ENCODE data around the gene PIK3R6. TPM values are rescaled to one million over a fixed set of nuclear protein-coding genes. Genes with fewer than 3 reads are reported as not detected.
A peak's percentile ranks its signal among the peaks of the same experiment; 100 is the strongest.

Gene PIK3R6
- total and polyA plus RNA-seq, 2 of the 13 experiments (the other 11 are each of a cell fraction or from before 2014, with no cell fraction given): not detected

GRCh38 chr17:8754890-8755289, 112.6 kb downstream of the PIK3R6 start:
- FAIRE-seq (no peak), DNase-seq (ENCODE audit: low spot score) (no peak), ATAC-seq (no peak)
- intact Hi-C loops (cut with micrococcal nuclease; ENCODE audit: unreplicated experiment) (loop anchor here (1.0 kb wide), 1 partner anchor 33 kb away; no protein-coding TSS in a partner anchor), in situ Hi-C loops (cut with HindIII; ENCODE audit: extremely low pct_ligation_motif_present, low pct_unique_long_range_greater_than_20kb) (no loop called here)
- ChIA-PET POLR2A (no interaction called here), CTCF (ENCODE audit: low intra/inter-chr PET ratio, low total read pairs) (no interaction called here)
- Histone ChIP-seq H3K36me3 (replicated peaks in 1 of 2; ENCODE audit: control insufficient read depth in 1 of 2, insufficient read depth in 2 of 2, low read length in 2 of 2) (no peaks in the 10 kb centered on the region), H3K79me2 (ENCODE audit: insufficient read depth, low read length) (no peaks in the 10 kb centered on the region), H3K27ac (ENCODE audit: extremely low read length, insufficient read depth, low read length) (no peak overlapping the region), H3K4me1 (ENCODE audit: insufficient read depth, low read length) (no peaks in the 10 kb centered on the region), H3K4me2 (ENCODE audit: low read depth, low read length) (no peak overlapping the region), H3K9ac (ENCODE audit: insufficient read depth, low read depth, low read length) (no peak overlapping the region), H3K4me3 (replicated peaks in 1 of 3; ENCODE audit: insufficient read depth in 1 of 3, low read depth in 2 of 3, low read length in 3 of 3) (no peak overlapping the region), H3K27me3 (ENCODE audit: control insufficient read depth in 1 of 2, insufficient read depth in 2 of 2, low read length in 2 of 2) (peaks cover 8 to 58% of the 10 kb centered on the region in 2 experiments), H4K20me1 (ENCODE audit: insufficient read depth, low read length) (no peaks in the 10 kb centered on the region), H3K9me3 (ENCODE audit: low read length) (no peaks in the 10 kb centered on the region), H2AFZ (ENCODE audit: low read length) (no peak overlapping the region)
- 2% methylated on average over 8 of the region's 8 CpGs for WGBS (ENCODE audit: low lambda C conversion rate)
- TF ChIP-seq NKX3-1 (CRISPR knock-in tag; IDR thresholded peaks at IDR 0.05) (no peak), RCOR2 (CRISPR knock-in tag; IDR thresholded peaks at IDR 0.05) (no peak), RFX3 (CRISPR knock-in tag; IDR thresholded peaks at IDR 0.05) (no peak), TMF1 (CRISPR knock-in tag; IDR thresholded peaks at IDR 0.05; ENCODE audit: low read depth) (no peak), ARID2 (CRISPR knock-in tag; IDR thresholded peaks at IDR 0.05; ENCODE audit: borderline replicate concordance) (no peak), ZNF652 (CRISPR knock-in tag; IDR thresholded peaks at IDR 0.05; ENCODE audit: borderline replicate concordance, low read depth) (no peak), ZNF878 (CRISPR knock-in tag; IDR thresholded peaks at IDR 0.05) (no peak), NFE2 (CRISPR knock-in tag; IDR thresholded peaks at IDR 0.05) (no peak)
- TF ChIP-seq, protein P1, sequence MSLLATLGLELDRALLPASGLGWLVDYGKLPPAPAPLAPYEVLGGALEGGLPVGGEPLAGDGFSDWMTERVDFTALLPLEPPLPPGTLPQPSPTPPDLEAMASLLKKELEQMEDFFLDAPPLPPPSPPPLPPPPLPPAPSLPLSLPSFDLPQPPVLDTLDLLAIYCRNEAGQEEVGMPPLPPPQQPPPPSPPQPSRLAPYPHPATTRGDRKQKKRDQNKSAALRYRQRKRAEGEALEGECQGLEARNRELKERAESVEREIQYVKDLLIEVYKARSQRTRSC (CRISPR knock-in tag; IDR thresholded peaks at IDR 0.05; ENCODE audit: low read depth): no peak
- BruUV-seq (replicated peaks): no TSS peak

GRCh38 chr17:8753976-8754440, 113.5 kb downstream of the PIK3R6 start:
- peak; percentile 34 for DNase-seq (ENCODE audit: low spot score)
- in situ Hi-C loops (cut with HindIII; ENCODE audit: extremely low pct_ligation_motif_present, low pct_unique_long_range_greater_than_20kb): no loop called here
- no peak overlapping the region for H3K4me2 ChIP-seq (ENCODE audit: low read depth, low read length)
- no peaks in the 10 kb centered on the region for H3K4me1 ChIP-seq (ENCODE audit: insufficient read depth, low read length)
- no TSS peak for BruUV-seq (replicated peaks)
- no peak overlapping the region for H3K9ac ChIP-seq (ENCODE audit: insufficient read depth, low read depth, low read length)
- H3K79me2 ChIP-seq (ENCODE audit: insufficient read depth, low read length): no peaks in the 10 kb centered on the region
- no peaks in the 10 kb centered on the region for H3K9me3 ChIP-seq (ENCODE audit: low read length)
- no peak overlapping the region for H2AFZ ChIP-seq (ENCODE audit: low read length)
- ATAC-seq: peak; percentile 83
- intact Hi-C loops (cut with micrococcal nuclease; ENCODE audit: unreplicated experiment): loop anchor here (1.0 kb wide), 1 partner anchor 34 kb away; no protein-coding TSS in a partner anchor
- H3K27me3 ChIP-seq (ENCODE audit: control insufficient read depth in 1 of 2, insufficient read depth in 2 of 2, low read length in 2 of 2): peaks cover 8 to 53% of the 10 kb centered on the region in 2 experiments
- H3K36me3 ChIP-seq (replicated peaks in 1 of 2; ENCODE audit: control insufficient read depth in 1 of 2, insufficient read depth in 2 of 2, low read length in 2 of 2): no peaks in the 10 kb centered on the region
- 0% methylated on average over 1 of the region's 1 CpG for whole genome bisulfite sequencing (ENCODE audit: low lambda C conversion rate)
- POLR2A ChIA-PET: no interaction called here
- no peaks in the 10 kb centered on the region for H4K20me1 ChIP-seq (ENCODE audit: insufficient read depth, low read length)
- H3K27ac ChIP-seq (ENCODE audit: extremely low read length, insufficient read depth, low read length): no peak overlapping the region
- CTCF ChIA-PET (ENCODE audit: low intra/inter-chr PET ratio, low total read pairs): interaction anchor here (0.9 to 1.1 kb wide), 2 partner anchors 32 to 141 kb away, joined by 4 to 6 read pairs; no protein-coding TSS in a partner anchor
- H3K4me3 ChIP-seq (replicated peaks in 1 of 3; ENCODE audit: insufficient read depth in 1 of 3, low read depth in 2 of 3, low read length in 3 of 3): no peak overlapping the region
- FAIRE-seq: peak; percentile 49
- 0 out of 2 replicates have a peak, but pooled peaks have one; percentile 32 for TF ChIP-seq ARID3A (IDR thresholded peaks at IDR 0.05; ENCODE audit: low read depth, low read length)
- no peak for TF ChIP-seq ZNF720 (CRISPR knock-in tag; IDR thresholded peaks at IDR 0.05)
- 0 out of 2 replicates have a peak, but pooled peaks have one; percentile 38 for TF ChIP-seq MIXL1 (CRISPR knock-in tag; IDR thresholded peaks at IDR 0.05)
- TF ChIP-seq ZNF17 (CRISPR knock-in tag; IDR thresholded peaks at IDR 0.05): no peak
- no peak for TF ChIP-seq BCLAF1 (IDR thresholded peaks at IDR 0.05)
- no peak for TF ChIP-seq ZNF510 (CRISPR knock-in tag; IDR thresholded peaks at IDR 0.05; ENCODE audit: low read depth)
- no peak for TF ChIP-seq ZNF816 (CRISPR knock-in tag; IDR thresholded peaks at IDR 0.05; ENCODE audit: borderline replicate concordance)

Measured in HepG2 (cell line).